ENCODE results near the gene CALN1.

DNA sequence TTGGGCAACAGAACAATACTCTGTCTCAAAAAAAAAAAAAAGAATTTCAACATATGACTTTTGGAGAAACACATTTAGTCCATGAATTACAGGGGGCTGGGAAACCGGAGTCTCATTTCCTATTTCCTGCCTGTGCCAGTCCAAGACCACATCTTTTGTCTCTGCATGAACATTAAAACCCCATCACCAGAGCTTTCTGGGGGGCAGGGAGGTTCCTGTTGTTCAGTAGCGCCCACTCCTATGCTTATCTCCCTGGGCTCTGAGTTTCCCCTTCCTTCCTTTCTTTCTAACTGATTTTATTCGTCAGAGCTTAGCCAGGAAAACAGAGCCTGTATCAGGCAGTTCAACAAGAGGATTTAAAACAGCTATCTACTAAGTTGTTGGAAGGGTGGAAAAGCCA, 119.3 kb downstream of the CALN1 start:
- TF ChIP-seq SIN3A (conservative IDR thresholded peaks at IDR 0.05 in 1 of 2, IDR thresholded peaks at IDR 0.05 in 1 of 2; ENCODE audit: low read depth in 1 of 2, low read length in 2 of 2) (no peak), CREB1 (IDR thresholded peaks at IDR 0.05) (no peak)

All from H1 (cell line).